CD4-positive, alpha-beta T cell (primary cell): ENCODE measurements around the gene SLC4A2. TPM values are rescaled to one million over a fixed set of nuclear protein-coding genes. Genes with fewer than 3 reads are reported as not detected.

Experiments
- ATAC-seq: fragments of 200-7000 bp; cut with Tn5 transposase; one replicate; pipeline ENCODE4 v1.10.0; 2022; ENCODE audit warnings: mild to moderate bottlenecking; ENCODE audit not compliant: poor library complexity
- CTCF ChIA-PET: fragments of 350-600 bp; sonication (Branson Sonifier 250); formaldehyde crosslinking; loops from one replicate; lab custom pipeline; 2021; ENCODE audit warnings: antibody characterized with exemption, inconsistent platforms; lab: Charles Lee
- POLR2A ChIA-PET: fragments of 350-600 bp; sonication (Branson Sonifier 250); formaldehyde crosslinking; loops from one replicate; lab custom pipeline; 2021; ENCODE audit warnings: antibody characterized with exemption, inconsistent platforms; lab: Charles Lee
- DNase-seq, 14 experiments: peaks; one replicate each; pipeline ENCODE4 v3.0.0-alpha.2; 2013 to 2020; ENCODE audit warnings: mixed read lengths in 2 of 14
- H3K27ac ChIP-seq, 2 donors: one replicate each; pipeline versions ENCODE4 v1.5.1 to v1.7.0; 2013; ENCODE audit warnings: low read length in 2 of 2, low read depth in 1 of 2, mild to moderate bottlenecking in 1 of 2
- H3K27me3 ChIP-seq, 2 experiments: 1 replicate in 1 of 2; 2 replicates in 1 of 2; pipeline versions ENCODE4 v1.6.1 to v1.7.0; 2013; ENCODE audit warnings: low read length in 2 of 2, control low read depth in 1 of 2, mild to moderate bottlenecking in 1 of 2, moderate library complexity in 1 of 2; ENCODE audit not compliant: insufficient read depth in 2 of 2, control insufficient read depth in 1 of 2
- H3K36me3 ChIP-seq: one replicate; pipeline ENCODE4 v1.6.1; 2013; ENCODE audit warnings: low read length, control low read depth; ENCODE audit not compliant: insufficient read depth
- H3K4me1 ChIP-seq: one replicate; pipeline ENCODE4 v1.6.1; 2013; ENCODE audit warnings: low read length, control low read depth; ENCODE audit not compliant: insufficient read depth
- H3K4me3 ChIP-seq: one replicate; pipeline ENCODE4 v1.5.1; 2013; ENCODE audit warnings: mild to moderate bottlenecking, low read length, moderate library complexity
- H3K9me3 ChIP-seq, 2 experiments: 1 replicate in 1 of 2; 2 replicates in 1 of 2; pipeline versions ENCODE4 v1.6.1 to v1.7.0; 2013; ENCODE audit warnings: low read length in 2 of 2, mild to moderate bottlenecking in 2 of 2, control low read depth in 1 of 2, moderate library complexity in 1 of 2; ENCODE audit not compliant: control insufficient read depth in 1 of 2, insufficient read depth in 1 of 2
- H3K27ac Mint-ChIP-seq: one replicate; pipeline ENCODE4 v1.8.0; 2020; ENCODE audit warnings: mixed read lengths
- H3K27me3 Mint-ChIP-seq: one replicate; pipeline ENCODE4 v1.8.0; 2021; ENCODE audit warnings: mixed read lengths
- H3K36me3 Mint-ChIP-seq: one replicate; pipeline ENCODE4 v1.8.0; 2021; ENCODE audit warnings: low read depth, mixed read lengths
- H3K4me1 Mint-ChIP-seq: one replicate; pipeline ENCODE4 v1.8.0; 2021; ENCODE audit warnings: low read depth, mixed read lengths
- H3K4me3 Mint-ChIP-seq: one replicate; pipeline ENCODE4 v1.8.0; 2020; ENCODE audit warnings: mild to moderate bottlenecking, mixed read lengths
- H3K9me3 Mint-ChIP-seq: one replicate; pipeline ENCODE4 v1.8.0; 2020; ENCODE audit warnings: mixed read lengths
- CTCF ChIP-seq: fragments of 200-600 bp; IDR thresholded peaks from one replicate; pipeline ENCODE4 v1.8.0; 2022; ENCODE audit warnings: antibody characterized with exemption, mild to moderate bottlenecking
- intact Hi-C, 2 experiments: fragments of 100-400 bp; cut with DNase I in 1 of 2; cut with micrococcal nuclease in 1 of 2; formaldehyde crosslinking; loops; one replicate each; pipeline versions ENCODE4 v1.15.1 to v1.9.0; 2023 to 2025; cut with DNase I, micrococcal nuclease
- total RNA-seq, 174 experiments: library from RNA in 2 of 174; stranded (reverse) in 2 of 174; gene quantifications; one replicate each; pipeline ENCODE4 v1.2.3 and lab custom pipeline; 2021 to 2026

The SLC4A2 gene
- total RNA-seq, 2 experiments from 2014 or later = 27.1 to 31.4 TPM

GRCh38 chr7:151043959-151044358 lies 15.4 kb upstream of the SLC4A2 start:
- ChIA-PET CTCF (no interaction called here), POLR2A (no interaction called here)
- no peaks in the 10 kb centered on the region for H3K4me1 Mint-ChIP-seq
- peaks cover 18% of the 10 kb centered on the region for H3K36me3 ChIP-seq
- TF ChIP-seq CTCF = no peak
- intact Hi-C loops = no loop called here
- ATAC-seq = no peak
- H3K9me3 ChIP-seq = no peaks in the 10 kb centered on the region
- no peaks in the 10 kb centered on the region for H3K27me3 Mint-ChIP-seq
- peaks cover 20% of the 10 kb centered on the region for H3K36me3 Mint-ChIP-seq
- no peaks in the 10 kb centered on the region for H3K9me3 Mint-ChIP-seq
- peaks cover 8% of the 10 kb centered on the region for H3K4me1 ChIP-seq
- H3K27ac Mint-ChIP-seq = no peak overlapping the region
- no peak overlapping the region for H3K4me3 ChIP-seq
- DNase-seq = no peak
- H3K27me3 ChIP-seq = no peaks in the 10 kb centered on the region
- H3K27ac ChIP-seq = no peak overlapping the region
- H3K4me3 Mint-ChIP-seq = no peak overlapping the region

GRCh38 chr7:151045262-151045661 lies 14.1 kb upstream of the SLC4A2 start:
- H3K27me3 Mint-ChIP-seq = no peaks in the 10 kb centered on the region
- Histone ChIP-seq H3K9me3 (no peaks in the 10 kb centered on the region), H3K27me3 (no peaks in the 10 kb centered on the region), H3K4me1 (no peaks in the 10 kb centered on the region), H3K27ac (no peak overlapping the region), H3K36me3 (peaks cover 18% of the 10 kb centered on the region), H3K4me3 (no peak overlapping the region)
- ChIA-PET CTCF (no interaction called here), POLR2A (no interaction called here)
- no peaks in the 10 kb centered on the region for H3K4me1 Mint-ChIP-seq
- H3K4me3 Mint-ChIP-seq = no peak overlapping the region
- H3K27ac Mint-ChIP-seq = no peak overlapping the region
- ATAC-seq (no peak), DNase-seq (no peak)
- TF ChIP-seq CTCF = no peak
- peaks cover 20% of the 10 kb centered on the region for H3K36me3 Mint-ChIP-seq
- intact Hi-C loops = no loop called here
- no peaks in the 10 kb centered on the region for H3K9me3 Mint-ChIP-seq

- Histone ChIP-seq H3K4me1 (peaks cover 4% of the 10 kb centered on the region), H3K36me3 (peaks cover 18% of the 10 kb centered on the region), H3K4me3 (no peak overlapping the region), H3K9me3 (no peaks in the 10 kb centered on the region), H3K27me3 (no peaks in the 10 kb centered on the region), H3K27ac (no peak overlapping the region)
- ATAC-seq (no peak), DNase-seq (no peak)
- Mint-ChIP-seq H3K9me3 (no peaks in the 10 kb centered on the region), H3K36me3 (peaks cover 20% of the 10 kb centered on the region), H3K27ac (no peak overlapping the region), H3K4me3 (no peak overlapping the region), H3K4me1 (no peaks in the 10 kb centered on the region), H3K27me3 (no peaks in the 10 kb centered on the region)
- CTCF ChIA-PET = no interaction called here
- POLR2A ChIA-PET = no interaction called here
- intact Hi-C loops = no loop called here
- TF ChIP-seq CTCF = no peak
These were observed 13.4 kb upstream of the SLC4A2 start for GRCh38 chr7:151045967-151046366.
